HG03280 (cell line): Measurements from ENCODE around the gene NEK7.
"Not testable (repeated sequence)": the region's sequence is repeated elsewhere in the genome, so short reads cannot be mapped to it uniquely, and the experiment has no call there.

Source experiments
- ATAC-seq: cut with Tn5 transposase; IDR thresholded peaks from one replicate; pipeline ENCODE4 v1.9.1; 2021; ENCODE audit warnings: mild to moderate bottlenecking, moderate library complexity; ENCODE audit not compliant: unreplicated experiment

The NEK7 gene

DNA sequence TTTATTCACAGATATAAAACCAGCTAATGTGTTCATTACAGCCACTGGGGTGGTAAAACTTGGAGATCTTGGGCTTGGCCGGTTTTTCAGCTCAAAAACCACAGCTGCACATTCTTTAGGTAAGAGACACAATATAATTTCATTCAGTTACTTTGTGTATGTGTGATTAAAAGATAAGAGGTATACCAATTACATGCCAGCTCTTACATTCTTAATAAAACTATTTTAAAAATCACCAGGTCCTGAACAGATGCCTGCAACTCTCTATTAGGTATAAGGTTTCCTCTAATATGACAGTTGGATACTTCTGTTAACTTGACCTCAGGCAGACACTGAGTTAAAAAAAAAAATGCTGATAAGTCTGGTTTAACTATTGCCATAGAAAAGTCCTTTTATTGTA is 122.1 kb downstream of the NEK7 start:
- no peak for ATAC-seq

DNA sequence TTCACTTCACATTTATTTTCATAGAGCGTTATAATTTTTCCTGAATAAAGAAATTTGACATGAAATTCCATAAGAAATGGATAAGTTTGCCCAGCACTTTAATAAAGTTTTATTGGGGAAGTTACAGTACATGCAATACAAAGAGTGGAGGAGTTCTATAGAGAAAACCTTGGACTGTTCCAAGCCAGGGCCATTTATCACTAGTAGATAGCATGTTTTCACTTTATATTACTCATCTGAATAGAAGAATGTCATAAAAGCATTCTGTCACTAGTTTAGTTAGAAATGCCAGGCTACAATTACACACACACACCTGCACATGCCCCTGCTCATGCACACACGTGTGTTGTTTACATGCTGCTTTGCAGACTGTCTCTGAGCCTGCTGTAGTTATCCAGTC is 123.3 kb downstream of the NEK7 start:
- no peak for ATAC-seq

- no peak for ATAC-seq
These were observed 125.1 kb downstream of the NEK7 start for GRCh38 chr1:198281911-198282310.

- ATAC-seq = no peak
These were observed 126.4 kb downstream of the NEK7 start for GRCh38 chr1:198283222-198283621.

- no peak for ATAC-seq
These were observed 131.1 kb downstream of the NEK7 start for GRCh38 chr1:198287916-198288315.

DNA sequence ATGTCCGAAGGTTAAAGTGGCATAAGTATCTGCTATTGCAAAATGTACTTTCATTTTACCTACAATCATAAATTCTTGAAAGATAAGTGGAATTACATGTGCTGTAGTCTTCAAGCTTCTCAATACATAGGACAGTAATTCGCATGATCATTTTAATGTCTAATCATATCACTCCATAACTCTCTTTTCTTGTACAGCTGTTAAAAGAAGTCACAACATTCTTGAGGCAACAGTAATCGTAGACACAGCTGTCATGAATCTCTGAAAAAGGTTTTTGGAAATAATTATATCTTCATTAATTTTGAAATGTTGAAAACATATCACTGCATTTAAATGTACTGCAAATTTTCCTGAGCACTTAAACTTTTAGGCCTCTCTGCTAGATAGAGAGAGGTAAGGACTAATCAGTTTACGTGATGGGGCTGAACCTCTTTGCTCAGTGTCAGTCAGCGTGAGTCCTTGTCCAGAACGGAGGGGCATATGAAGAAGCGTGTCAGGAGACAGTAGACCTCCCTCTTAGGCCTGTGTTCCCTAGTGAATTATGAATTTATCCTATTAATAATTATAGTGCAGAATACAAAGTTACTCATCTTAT is 133.4 kb downstream of the NEK7 start:
- ATAC-seq = no peak

- ATAC-seq = no peak
These were observed 134.2 kb downstream of the NEK7 start for GRCh38 chr1:198291036-198291435.

GRCh38 chr1:198291924-198292323 is 135.1 kb downstream of the NEK7 start:
- no peak for ATAC-seq

DNA sequence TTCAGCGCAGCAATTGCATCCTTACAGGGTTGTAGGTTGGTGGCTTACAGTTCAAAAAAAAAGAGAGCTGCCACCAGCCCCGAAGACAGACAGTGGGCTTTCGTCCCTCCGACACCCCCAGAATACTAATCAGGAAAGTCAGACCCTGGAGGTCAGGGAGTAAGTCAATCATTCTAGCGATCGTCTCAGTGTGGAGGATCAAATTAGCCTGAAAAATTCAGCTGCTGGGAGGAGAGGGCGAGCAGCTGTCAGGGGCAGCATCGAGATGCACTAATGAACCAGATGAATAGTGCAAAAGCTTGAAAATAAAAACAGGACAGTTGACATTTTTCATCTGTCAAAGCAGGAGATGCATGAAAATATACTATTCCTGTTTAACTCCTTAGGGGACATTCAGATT is 138.4 kb downstream of the NEK7 start:
- ATAC-seq = no peak

DNA sequence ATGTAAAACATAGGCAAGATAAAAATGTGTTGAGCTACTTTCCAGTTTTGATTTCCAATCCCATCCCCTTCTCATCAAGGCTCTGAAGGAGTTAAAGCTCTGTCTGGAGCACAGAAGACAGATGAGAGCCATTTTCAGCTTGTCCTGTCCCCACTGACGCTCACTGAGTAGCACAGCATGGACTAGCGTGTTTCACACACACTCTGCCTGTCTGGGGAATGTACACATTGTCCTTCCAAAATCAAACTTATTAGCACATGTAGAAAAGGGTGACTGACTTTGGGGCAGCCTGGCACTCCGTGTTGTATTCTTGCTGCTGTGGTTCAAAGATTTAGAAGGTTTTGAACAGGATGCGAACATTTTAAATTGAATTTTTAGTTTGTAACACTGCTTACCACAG is 139.2 kb downstream of the NEK7 start:
- ATAC-seq = no peak

DNA sequence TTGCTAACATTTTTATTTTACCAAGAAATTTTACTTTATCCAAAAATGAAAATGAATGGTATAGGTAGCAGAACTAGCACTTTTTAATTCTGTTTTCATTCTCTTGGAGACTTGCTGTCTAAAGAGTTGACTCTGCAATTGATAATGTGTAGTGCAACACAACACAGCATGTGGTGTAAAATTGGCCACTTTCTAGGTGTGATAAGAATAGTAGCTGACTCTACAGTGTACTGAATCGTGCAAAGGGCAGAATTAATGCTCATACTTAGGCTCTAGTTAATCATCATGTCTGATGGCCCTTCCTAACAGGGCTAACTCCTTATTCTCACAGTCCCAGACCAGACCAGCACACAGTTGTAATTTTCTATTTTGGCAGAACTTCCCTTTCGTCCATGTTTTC is 140.5 kb downstream of the NEK7 start:
- ATAC-seq = no peak

- ATAC-seq = no peak
These were observed 141.8 kb downstream of the NEK7 start for GRCh38 chr1:198298640-198299039.

- no peak for ATAC-seq
These were observed 143.7 kb downstream of the NEK7 start for GRCh38 chr1:198300451-198300850.

- no peak for ATAC-seq
These were observed 147.6 kb downstream of the NEK7 start for GRCh38 chr1:198304431-198304830.

GRCh38 chr1:198314817-198315216 is 158.0 kb downstream of the NEK7 start:
- ATAC-seq = not testable (repeated sequence)

GRCh38 chr1:198315331-198315730 is 158.5 kb downstream of the NEK7 start:
- not testable (repeated sequence) for ATAC-seq

DNA sequence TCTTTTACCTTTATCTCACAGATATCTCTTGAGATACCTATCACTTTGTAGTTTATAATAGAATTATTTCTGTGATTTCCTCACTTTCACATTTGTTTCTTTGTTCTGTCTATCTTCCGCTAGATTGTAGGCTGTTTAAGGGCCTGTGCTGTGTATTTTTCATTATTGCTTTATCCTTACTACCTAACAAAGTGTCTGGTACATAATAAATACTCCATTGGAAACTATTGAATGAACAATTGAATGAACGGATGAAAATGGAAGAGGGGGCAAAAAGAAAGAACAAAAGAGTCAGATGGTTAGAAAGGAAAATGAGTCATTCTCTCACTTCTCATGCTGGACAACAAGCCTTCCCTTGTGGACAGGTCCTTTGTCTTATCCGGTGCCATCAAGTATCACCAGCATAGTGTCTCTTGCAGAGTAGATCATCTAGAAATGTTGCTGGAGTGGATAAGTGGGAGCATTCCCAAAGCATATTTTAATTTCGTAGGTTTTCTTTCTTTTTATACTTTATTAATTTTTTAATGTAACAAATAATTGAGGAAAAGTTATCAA is 159.8 kb downstream of the NEK7 start:
- ATAC-seq = no peak

DNA sequence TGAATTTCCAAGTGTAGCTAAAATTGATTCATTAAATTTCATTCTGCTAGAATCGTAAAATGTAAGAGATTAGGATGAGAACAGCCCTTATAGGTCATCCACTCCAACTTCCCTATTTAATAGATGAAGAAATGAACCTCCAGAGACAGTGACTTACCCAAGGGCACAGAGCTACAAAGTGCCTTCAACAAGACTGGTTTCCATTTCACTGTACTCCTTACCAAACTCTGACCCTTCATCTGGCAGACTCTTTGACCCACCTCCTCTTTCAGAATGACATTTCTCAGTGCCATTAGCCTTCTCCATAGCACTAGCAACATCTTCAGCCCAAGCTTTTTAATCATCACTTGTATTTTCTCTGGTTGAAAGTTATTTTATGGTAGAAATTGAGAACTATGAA is 161.3 kb downstream of the NEK7 start:
- ATAC-seq = peak; percentile 56

DNA sequence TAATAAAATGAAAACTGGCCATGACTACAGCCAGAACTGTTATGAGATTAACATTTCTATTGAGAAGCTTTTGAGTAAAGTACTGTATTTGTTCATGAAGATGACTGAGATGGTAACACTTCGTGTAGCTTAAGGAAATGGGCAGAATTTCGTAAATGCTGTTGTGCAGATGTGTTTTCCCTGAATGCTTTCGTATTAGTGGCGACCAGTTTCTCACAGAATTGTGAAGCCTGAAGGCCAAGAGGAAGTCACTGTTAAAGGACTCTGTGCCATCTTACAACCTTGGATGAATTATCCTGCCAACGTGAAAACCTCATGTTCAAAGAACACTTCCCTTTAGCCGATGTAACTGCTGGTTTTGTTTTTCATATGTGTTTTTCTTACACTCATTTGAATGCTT is 164.0 kb downstream of the NEK7 start:
- ATAC-seq = no peak

GRCh38 chr1:198326232-198326631 is 169.4 kb downstream of the NEK7 start:
- ATAC-seq = no peak

- ATAC-seq = no peak
These were observed 170.1 kb downstream of the NEK7 start for GRCh38 chr1:198326915-198327314.

- ATAC-seq = peak; percentile 57
These were observed 171.7 kb downstream of the NEK7 start for GRCh38 chr1:198328458-198329032.
